SH-SY5Y (cell line): ENCODE data around the gene ABR.

ENCODE experiments used
- GATA2 ChIP-seq: IDR thresholded peaks from 2 replicates; pipeline ENCODE4 v1.6.1; 2011; ENCODE audit warnings: mild to moderate bottlenecking, low read depth, low read length
- GATA3 ChIP-seq: IDR thresholded peaks from 2 replicates; pipeline ENCODE4 v1.6.1; 2011; ENCODE audit warnings: low read depth, mild to moderate bottlenecking, low read length, moderate library complexity

GRCh38 chr17:1147664-1148063 is 32.1 kb downstream of the ABR start:
- TF ChIP-seq GATA2 = no peak
- no peak for TF ChIP-seq GATA3
